Astrocyte (in vitro differentiated cells and primary cell): ENCODE data around the gene ANKRD11. TPM values are rescaled to one million over a fixed set of nuclear protein-coding genes. Genes with fewer than 3 reads are reported as not detected.
"Not testable (repeated sequence)": the region's sequence is repeated elsewhere in the genome, so short reads cannot be mapped to it uniquely, and the experiment has no call there.

Experiments used
- DNase-seq: peaks from one replicate; pipeline ENCODE4 v3.0.0-alpha.2; 2010; ENCODE audit warnings: low read depth
- FAIRE-seq: peaks from 2 replicates; lab custom pipeline; 2011; peaks lifted over from hg19 to GRCh38; lab: Jason Lieb, UNC
- H2AFZ ChIP-seq: 2 replicates; pipeline ENCODE4 v1.6.0; 2012; ENCODE audit warnings: low read depth, low read length, inconsistent platforms
- H3K27ac ChIP-seq: 2 replicates; pipeline ENCODE4 v1.5.1; 2011; ENCODE audit warnings: low read depth, low read length, inconsistent platforms
- H3K27me3 ChIP-seq: 2 replicates; pipeline ENCODE4 v1.6.0; 2011; ENCODE audit warnings: low read length, inconsistent platforms; ENCODE audit not compliant: insufficient read depth
- H3K36me3 ChIP-seq: 2 replicates; pipeline ENCODE4 v1.5.1; 2011; ENCODE audit warnings: low read length, inconsistent platforms; ENCODE audit not compliant: insufficient read depth
- H3K4me1 ChIP-seq: 2 replicates; pipeline ENCODE4 v1.5.1; 2011; ENCODE audit warnings: low read length, inconsistent platforms; ENCODE audit not compliant: insufficient read depth
- H3K4me2 ChIP-seq: 2 replicates; pipeline ENCODE4 v1.6.0; 2012; ENCODE audit warnings: low read length, inconsistent platforms
- H3K4me3 ChIP-seq: 2 replicates; pipeline ENCODE4 v1.5.1; 2011; ENCODE audit warnings: low read depth, mild to moderate bottlenecking, low read length, inconsistent platforms; ENCODE audit not compliant: insufficient read depth
- H3K79me2 ChIP-seq: 2 replicates; pipeline ENCODE4 v1.6.0; 2012; ENCODE audit warnings: mild to moderate bottlenecking, low read length, inconsistent platforms; ENCODE audit not compliant: insufficient read depth
- H3K9ac ChIP-seq: 2 replicates; pipeline ENCODE4 v1.6.0; 2012; ENCODE audit warnings: mild to moderate bottlenecking, low read length, inconsistent platforms
- H3K9me3 ChIP-seq: 2 replicates; pipeline ENCODE4 v1.5.1; 2012; ENCODE audit warnings: low read depth, mild to moderate bottlenecking, low read length, inconsistent platforms; ENCODE audit not compliant: insufficient read depth
- H4K20me1 ChIP-seq: 2 replicates; pipeline ENCODE4 v1.6.0; 2012; ENCODE audit warnings: low read length, inconsistent platforms; ENCODE audit not compliant: insufficient read depth
- H3K27ac Mint-ChIP-seq: one replicate; pipeline ENCODE4 v1.8.0; 2021; ENCODE audit warnings: mild to moderate bottlenecking, mixed read lengths; ENCODE audit not compliant: unreplicated experiment
- H3K27me3 Mint-ChIP-seq: one replicate; pipeline ENCODE4 v1.8.0; 2021; ENCODE audit warnings: low read depth, mixed read lengths; ENCODE audit not compliant: unreplicated experiment
- H3K36me3 Mint-ChIP-seq: one replicate; pipeline ENCODE4 v1.8.0; 2021; ENCODE audit warnings: low read depth, mixed read lengths; ENCODE audit not compliant: unreplicated experiment
- H3K4me1 Mint-ChIP-seq: one replicate; pipeline ENCODE4 v1.8.0; 2021; ENCODE audit warnings: low read depth, mixed read lengths; ENCODE audit not compliant: unreplicated experiment
- H3K4me3 Mint-ChIP-seq: one replicate; pipeline ENCODE4 v1.8.0; 2021; ENCODE audit warnings: mild to moderate bottlenecking, moderate library complexity, mixed read lengths; ENCODE audit not compliant: unreplicated experiment
- H3K9me3 Mint-ChIP-seq: one replicate; pipeline ENCODE4 v1.8.0; 2021; ENCODE audit warnings: mild to moderate bottlenecking, mixed read lengths; ENCODE audit not compliant: unreplicated experiment
- CTCF ChIP-seq: IDR thresholded peaks from 2 replicates; pipeline ENCODE4 v1.5.1; 2011; ENCODE audit warnings: low read depth, mild to moderate bottlenecking, inconsistent platforms, low read length, moderate library complexity; ENCODE audit not compliant: insufficient read depth
- EZH2 ChIP-seq: IDR thresholded peaks from 2 replicates; pipeline ENCODE4 v1.6.1; 2012; ENCODE audit warnings: mild to moderate bottlenecking, low read length, inconsistent platforms; ENCODE audit not compliant: insufficient read depth
- total RNA-seq: library from RNA; stranded (reverse); gene quantifications from 2 replicates; pipeline ENCODE4 v1.2.1, GENCODE V29; 2021

ANKRD11 gene
- total RNA-seq, 1 donor from 2014 or later = 213 TPM

GRCh38 chr16:89392881-89393737, 97.3 kb downstream of the ANKRD11 start:
- no peak overlapping the region for H3K4me3 ChIP-seq
- Mint-ChIP-seq H3K27ac (no peak overlapping the region), H3K9me3 (no peaks in the 10 kb centered on the region), H3K27me3 (no peaks in the 10 kb centered on the region), H3K4me1 (peaks cover 26% of the 10 kb centered on the region), H3K4me3 (no peak overlapping the region), H3K36me3 (peaks cover 8% of the 10 kb centered on the region)
- no peak overlapping the region for H2AFZ ChIP-seq
- peaks cover 25% of the 10 kb centered on the region for H3K4me1 ChIP-seq
- peaks cover 93% of the 10 kb centered on the region for H3K79me2 ChIP-seq
- H3K9me3 ChIP-seq = no peaks in the 10 kb centered on the region
- FAIRE-seq (no peak), DNase-seq (no peak)
- peaks cover 92% of the 10 kb centered on the region for H4K20me1 ChIP-seq
- no peaks in the 10 kb centered on the region for H3K27me3 ChIP-seq
- H3K4me2 ChIP-seq = no peak overlapping the region
- TF ChIP-seq CTCF (no peak), EZH2 (no peak)
- H3K36me3 ChIP-seq = peaks cover 3% of the 10 kb centered on the region
- H3K27ac ChIP-seq = no peak overlapping the region
- H3K9ac ChIP-seq = no peak overlapping the region

GRCh38 chr16:89390224-89390583, 100.2 kb downstream of the ANKRD11 start:
- Histone ChIP-seq H3K4me1 (peaks cover 16% of the 10 kb centered on the region), H3K79me2 (peaks cover 92% of the 10 kb centered on the region), H4K20me1 (peaks cover 89% of the 10 kb centered on the region)
- not testable (repeated sequence) for H3K36me3 Mint-ChIP-seq, H3K9me3 ChIP-seq, DNase-seq, H3K4me2 ChIP-seq, FAIRE-seq, H3K9ac ChIP-seq, H3K27me3 ChIP-seq, H3K27ac ChIP-seq, H3K27ac Mint-ChIP-seq, H2AFZ ChIP-seq, H3K9me3 Mint-ChIP-seq, H3K4me3 Mint-ChIP-seq, H3K27me3 Mint-ChIP-seq, H3K36me3 ChIP-seq, H3K4me3 ChIP-seq
- peaks cover 24% of the 10 kb centered on the region for H3K4me1 Mint-ChIP-seq

GRCh38 chr16:89389504-89390223, 100.7 kb downstream of the ANKRD11 start:
- peaks cover 22% of the 10 kb centered on the region for H3K4me1 Mint-ChIP-seq
- H3K9me3 ChIP-seq, H3K27me3 Mint-ChIP-seq, H3K9me3 Mint-ChIP-seq, H3K9ac ChIP-seq, H3K27ac ChIP-seq, H3K27ac Mint-ChIP-seq, H3K36me3 Mint-ChIP-seq, H3K4me2 ChIP-seq, H2AFZ ChIP-seq, FAIRE-seq, DNase-seq, H3K4me3 Mint-ChIP-seq, H3K4me3 ChIP-seq, H3K36me3 ChIP-seq, H3K27me3 ChIP-seq: not testable (repeated sequence)
- Histone ChIP-seq H3K4me1 (peaks cover 10% of the 10 kb centered on the region), H4K20me1 (peaks cover 89% of the 10 kb centered on the region), H3K79me2 (peaks cover 92% of the 10 kb centered on the region)
